ENCODE data around the gene FOSL2.

FOSL2 gene

GRCh38 chr2:28407976-28408690, 15.5 kb downstream of the FOSL2 start:
- DNase-seq: no peak
- Histone ChIP-seq H3K4me3 (ENCODE audit: low read depth, low read length) (no peak overlapping the region), H3K36me3 (replicated peaks) (peaks cover 94% of the 10 kb centered on the region), H3K27me3 (replicated peaks) (no peaks in the 10 kb centered on the region), H3K27ac (peak overlapping the region; percentile 93)
- in situ Hi-C loops (cut with HindIII; ENCODE audit: low pct_ligation_motif_present, low sequenced_read_pairs): loop anchor here (25.0 kb wide), 1 partner anchor 646 kb away; the partner anchor contains the start of gene MRPL33
- no peak for TF ChIP-seq CTCF (IDR thresholded peaks at IDR 0.05; ENCODE audit: low read depth, low read length, missing control alignments)

GRCh38 chr2:28408764-28409599, 16.3 kb downstream of the FOSL2 start:
- H3K27me3 ChIP-seq (replicated peaks): no peaks in the 10 kb centered on the region
- no peak for TF ChIP-seq CTCF (IDR thresholded peaks at IDR 0.05; ENCODE audit: low read depth, low read length, missing control alignments)
- H3K4me3 ChIP-seq (ENCODE audit: low read depth, low read length): no peak overlapping the region
- peak; percentile 92 for DNase-seq
- peaks cover 94% of the 10 kb centered on the region for H3K36me3 ChIP-seq (replicated peaks)
- in situ Hi-C loops (cut with HindIII; ENCODE audit: low pct_ligation_motif_present, low sequenced_read_pairs): loop anchor here (25.0 kb wide), 1 partner anchor 647 kb away; the partner anchor contains the start of gene MRPL33
- H3K27ac ChIP-seq: peak overlapping the region; percentile 93

GRCh38 chr2:28411166-28411755, 18.6 kb downstream of the FOSL2 start:
- no peak overlapping the region for H3K4me3 ChIP-seq (ENCODE audit: low read depth, low read length)
- peaks cover 91% of the 10 kb centered on the region for H3K36me3 ChIP-seq (replicated peaks)
- DNase-seq: no peak
- no peaks in the 10 kb centered on the region for H3K27me3 ChIP-seq (replicated peaks)
- H3K27ac ChIP-seq: no peak overlapping the region
- no peak for TF ChIP-seq CTCF (IDR thresholded peaks at IDR 0.05; ENCODE audit: low read depth, low read length, missing control alignments)
- in situ Hi-C loops (cut with HindIII; ENCODE audit: low pct_ligation_motif_present, low sequenced_read_pairs): loop anchor here (25.0 kb wide), 1 partner anchor 649 kb away; the partner anchor contains the start of gene MRPL33

- in situ Hi-C loops (cut with HindIII; ENCODE audit: low pct_ligation_motif_present, low sequenced_read_pairs): loop anchor here (25.0 kb wide), 1 partner anchor 650 kb away; the partner anchor contains the start of gene MRPL33
- no peak for TF ChIP-seq CTCF (IDR thresholded peaks at IDR 0.05; ENCODE audit: low read depth, low read length, missing control alignments)
- DNase-seq: no peak
- Histone ChIP-seq H3K36me3 (replicated peaks) (peaks cover 83% of the 10 kb centered on the region), H3K4me3 (ENCODE audit: low read depth, low read length) (no peak overlapping the region), H3K27ac (no peak overlapping the region), H3K27me3 (replicated peaks) (no peaks in the 10 kb centered on the region)
These were observed 19.4 kb downstream of the FOSL2 start for GRCh38 chr2:28411956-28412609.

- no peak for TF ChIP-seq CTCF (IDR thresholded peaks at IDR 0.05; ENCODE audit: low read depth, low read length, missing control alignments)
- Histone ChIP-seq H3K27ac (no peak overlapping the region), H3K4me3 (ENCODE audit: low read depth, low read length) (no peak overlapping the region), H3K27me3 (replicated peaks) (no peaks in the 10 kb centered on the region), H3K36me3 (replicated peaks) (peaks cover 77% of the 10 kb centered on the region)
- no peak for DNase-seq
- in situ Hi-C loops (cut with HindIII; ENCODE audit: low pct_ligation_motif_present, low sequenced_read_pairs): loop anchor here (25.0 kb wide), 1 partner anchor 650 kb away; the partner anchor contains the start of gene MRPL33
These were observed 20.0 kb downstream of the FOSL2 start for GRCh38 chr2:28412625-28413151.

Measured in brain microvascular endothelial cell (primary cell).